Stimulated activated CD8-positive, alpha-beta memory T cell treated with anti-CD3 and anti-CD28 coated beads, Interleukin-12 subunit alpha, Interleukin-12 subunit beta, amount 100 ng/mL, for 24 hours (primary cell): ENCODE results near the gene LMO3.

Experiments
- DNase-seq: peaks from one replicate; pipeline ENCODE4 v3.0.0-alpha.2; 2020; ENCODE audit errors: extremely low read depth

The LMO3 gene

GRCh38 chr12:16600525-16600924, 5.4 kb downstream of the LMO3 start:
- no peak for DNase-seq

GRCh38 chr12:16599081-16599480, 6.9 kb downstream of the LMO3 start:
- DNase-seq: no peak

- no peak for DNase-seq
These were observed 11.2 kb downstream of the LMO3 start for GRCh38 chr12:16594797-16595196.

- DNase-seq: no peak
These were observed 12.4 kb downstream of the LMO3 start for GRCh38 chr12:16593546-16593945.

- DNase-seq: no peak
These were observed 15.3 kb downstream of the LMO3 start for GRCh38 chr12:16590645-16591044.

- no peak for DNase-seq
These were observed 17.1 kb downstream of the LMO3 start for GRCh38 chr12:16588812-16589211.

- no peak for DNase-seq
These were observed 18.4 kb downstream of the LMO3 start for GRCh38 chr12:16587514-16587913.

GRCh38 chr12:16587110-16587453, 18.9 kb downstream of the LMO3 start:
- no peak for DNase-seq

GRCh38 chr12:16586350-16587109, 19.4 kb downstream of the LMO3 start:
- DNase-seq: no peak

- DNase-seq: no peak
These were observed 20.2 kb downstream of the LMO3 start for GRCh38 chr12:16585781-16586180.

- no peak for DNase-seq
These were observed 21.8 kb downstream of the LMO3 start for GRCh38 chr12:16583969-16584745.

- no peak for DNase-seq
These were observed 24.5 kb downstream of the LMO3 start for GRCh38 chr12:16581416-16581815.

- DNase-seq: no peak
These were observed 26.9 kb downstream of the LMO3 start for GRCh38 chr12:16579041-16579440.

- no peak for DNase-seq
These were observed 32.4 kb downstream of the LMO3 start for GRCh38 chr12:16573398-16574077.

GRCh38 chr12:16568873-16569272, 37.1 kb downstream of the LMO3 start:
- no peak for DNase-seq

GRCh38 chr12:16564675-16565074, 41.3 kb downstream of the LMO3 start:
- no peak for DNase-seq

- no peak for DNase-seq
These were observed 42.5 kb downstream of the LMO3 start for GRCh38 chr12:16563504-16563903.

GRCh38 chr12:16562921-16563320, 43.0 kb downstream of the LMO3 start:
- DNase-seq: no peak

GRCh38 chr12:16562435-16562834, 43.5 kb downstream of the LMO3 start:
- no peak for DNase-seq

GRCh38 chr12:16560273-16560672, 45.7 kb downstream of the LMO3 start:
- no peak for DNase-seq

- DNase-seq: no peak
These were observed 50.3 kb downstream of the LMO3 start for GRCh38 chr12:16555630-16556029.

- no peak for DNase-seq
These were observed 52.5 kb downstream of the LMO3 start for GRCh38 chr12:16553457-16553856.

- no peak for DNase-seq
These were observed 53.7 kb downstream of the LMO3 start for GRCh38 chr12:16552301-16552700.
